Activated CD4-positive, CD25-positive, alpha-beta regulatory T cell treated with anti-CD3 and anti-CD28 coated beads, Interleukin-2, amount 50 U/mL, for 16 hours (primary cell): Measurements from ENCODE around the gene TBL1XR1.
"Not testable (repeated sequence)": the region's sequence is repeated elsewhere in the genome, so short reads cannot be mapped to it uniquely, and the experiment has no call there.

Source experiments
- DNase-seq: peaks from one replicate; pipeline ENCODE4 v3.0.0-alpha.2; 2020; ENCODE audit warnings: low read depth, low spot score

Gene TBL1XR1

DNA sequence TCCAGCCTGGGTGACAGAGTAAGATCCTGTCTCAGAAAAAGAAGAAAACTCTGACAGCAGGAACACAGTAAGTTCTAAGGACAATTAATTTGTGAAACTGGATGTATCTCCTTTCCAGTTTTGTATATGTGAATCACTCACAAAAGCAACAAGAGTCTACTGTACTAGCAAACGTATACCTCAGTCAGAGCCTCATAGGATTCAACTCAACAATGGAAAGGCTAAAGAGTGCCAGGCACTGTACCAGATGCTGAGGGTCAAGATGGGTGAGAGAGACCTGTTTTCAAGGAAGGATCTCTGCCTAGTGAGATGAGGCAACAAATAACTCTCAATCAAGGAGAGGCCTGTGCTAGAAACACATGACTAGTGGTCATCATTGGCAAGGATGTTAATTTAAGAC is 14.9 kb downstream of the TBL1XR1 start:
- no peak for DNase-seq

DNA sequence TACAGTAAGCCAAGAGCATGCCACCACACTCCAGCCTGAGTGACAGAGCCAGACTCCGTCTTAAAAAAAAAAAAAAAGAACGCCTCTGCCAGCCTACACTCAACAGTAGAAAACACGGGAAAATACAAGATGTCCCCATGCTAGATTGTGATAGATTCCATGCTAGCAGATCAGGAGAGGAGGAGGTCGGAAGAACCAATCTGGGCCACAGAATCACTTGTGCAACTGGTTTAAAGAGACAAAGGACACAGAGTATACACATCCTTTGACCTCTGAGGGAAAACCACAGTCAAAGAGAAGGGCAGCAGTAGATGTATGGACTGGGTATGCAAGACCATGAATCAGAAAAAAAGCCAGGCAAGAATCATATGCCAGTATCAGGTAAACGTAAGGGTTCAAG is 15.9 kb downstream of the TBL1XR1 start:
- DNase-seq, result no peak

DNA sequence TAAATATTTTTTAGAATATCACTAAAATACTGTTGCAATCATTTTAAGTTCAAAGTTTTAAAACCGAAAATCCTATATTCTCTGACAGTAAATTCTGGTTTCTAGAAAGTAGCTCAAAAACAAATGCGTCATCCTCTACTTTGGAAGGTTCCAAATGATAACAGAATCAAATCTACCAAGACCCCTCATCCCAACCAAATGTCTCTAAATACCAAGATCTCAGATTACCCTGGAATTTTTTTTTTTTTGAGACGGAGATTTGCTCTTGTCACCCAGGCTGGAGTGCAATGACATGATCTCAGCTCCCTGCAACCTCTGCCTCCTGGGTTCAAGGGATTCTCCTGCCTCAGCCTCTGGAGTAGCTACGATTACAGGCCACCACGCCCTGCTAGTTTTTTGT is 16.8 kb downstream of the TBL1XR1 start:
- DNase-seq, result no peak

DNA sequence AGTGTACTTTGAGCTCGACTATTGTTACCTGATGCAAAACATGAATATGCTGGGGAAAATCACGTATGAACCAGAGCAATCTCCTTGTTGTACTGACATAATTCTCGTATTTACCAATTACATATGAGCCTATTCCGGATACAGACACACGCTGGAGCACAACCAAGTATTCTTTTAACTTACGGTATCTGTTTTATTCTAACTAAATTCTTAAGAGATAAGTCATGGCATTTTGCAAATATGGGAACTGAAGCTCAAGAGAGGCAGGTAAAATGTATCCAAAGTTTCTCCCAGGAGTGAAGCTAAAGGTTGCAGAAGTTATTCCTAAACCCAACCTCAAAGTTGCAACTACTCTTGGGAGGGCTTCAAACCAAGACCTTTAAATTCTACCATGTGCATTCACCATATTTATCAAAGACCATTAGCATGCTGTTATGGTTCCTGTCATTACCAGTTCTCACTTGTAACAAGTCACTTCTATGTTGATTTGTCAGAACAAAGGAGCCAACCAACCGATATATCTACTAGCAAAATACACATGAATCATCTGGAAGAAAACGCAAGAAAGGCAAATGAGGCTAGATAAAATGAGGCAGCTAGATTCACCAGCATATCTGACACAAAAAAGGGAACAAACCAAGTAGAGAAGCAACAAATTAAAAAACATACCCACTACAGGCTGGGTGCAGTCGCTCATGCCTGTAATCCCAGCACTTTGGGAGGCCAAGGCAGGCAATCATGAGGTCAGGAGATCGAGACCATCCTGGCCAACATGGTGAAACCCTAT is 17.8 kb downstream of the TBL1XR1 start:
- no peak for DNase-seq

DNA sequence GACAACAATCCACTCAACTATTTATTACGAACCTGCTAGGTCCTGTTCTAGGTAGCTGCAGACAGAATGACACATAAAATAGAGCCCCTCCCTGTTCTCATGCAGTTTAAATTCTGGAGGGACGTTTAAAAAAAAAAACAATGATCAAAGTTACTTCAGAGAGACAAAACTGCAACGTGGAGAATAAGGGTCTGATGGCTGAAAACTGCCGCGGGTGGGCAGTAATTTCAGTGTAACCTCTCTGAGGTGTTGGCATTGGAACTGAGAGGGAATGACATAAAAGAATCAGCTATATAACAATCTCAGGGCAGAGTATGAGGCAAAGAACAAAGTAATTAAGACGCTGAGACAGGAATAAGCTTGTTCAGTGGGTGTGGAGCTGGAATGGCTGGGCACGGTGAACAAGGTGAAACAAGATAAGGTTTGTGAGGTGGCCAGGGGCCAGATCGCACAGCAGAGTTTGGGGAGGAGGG is 19.5 kb downstream of the TBL1XR1 start:
- no peak for DNase-seq

DNA sequence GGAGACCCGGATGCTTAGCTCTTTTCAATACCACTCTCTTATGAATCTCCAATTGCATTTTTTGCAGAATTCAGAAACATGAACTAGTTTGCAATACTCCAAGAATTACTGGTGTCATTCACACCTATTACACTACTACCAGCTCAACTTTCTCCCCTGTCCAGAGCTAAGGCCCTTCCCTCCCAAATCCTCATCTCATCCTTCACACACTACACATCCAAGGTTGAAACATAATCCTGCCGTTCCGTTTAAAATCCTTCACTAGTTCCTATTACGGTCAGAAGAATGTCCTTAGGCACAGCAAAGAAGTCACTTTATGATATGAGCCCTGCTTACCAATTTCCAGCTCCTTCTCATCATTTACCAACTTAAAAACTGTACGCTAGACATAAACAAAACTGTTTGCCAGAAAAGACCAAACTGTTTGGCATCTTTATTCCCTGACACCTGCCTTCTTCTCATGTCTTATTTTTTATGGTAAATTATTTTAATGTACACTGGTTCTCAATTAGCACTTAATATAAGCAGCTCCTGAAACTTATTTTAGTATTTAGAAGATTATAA is 22.6 kb downstream of the TBL1XR1 start:
- DNase-seq, result no peak

DNA sequence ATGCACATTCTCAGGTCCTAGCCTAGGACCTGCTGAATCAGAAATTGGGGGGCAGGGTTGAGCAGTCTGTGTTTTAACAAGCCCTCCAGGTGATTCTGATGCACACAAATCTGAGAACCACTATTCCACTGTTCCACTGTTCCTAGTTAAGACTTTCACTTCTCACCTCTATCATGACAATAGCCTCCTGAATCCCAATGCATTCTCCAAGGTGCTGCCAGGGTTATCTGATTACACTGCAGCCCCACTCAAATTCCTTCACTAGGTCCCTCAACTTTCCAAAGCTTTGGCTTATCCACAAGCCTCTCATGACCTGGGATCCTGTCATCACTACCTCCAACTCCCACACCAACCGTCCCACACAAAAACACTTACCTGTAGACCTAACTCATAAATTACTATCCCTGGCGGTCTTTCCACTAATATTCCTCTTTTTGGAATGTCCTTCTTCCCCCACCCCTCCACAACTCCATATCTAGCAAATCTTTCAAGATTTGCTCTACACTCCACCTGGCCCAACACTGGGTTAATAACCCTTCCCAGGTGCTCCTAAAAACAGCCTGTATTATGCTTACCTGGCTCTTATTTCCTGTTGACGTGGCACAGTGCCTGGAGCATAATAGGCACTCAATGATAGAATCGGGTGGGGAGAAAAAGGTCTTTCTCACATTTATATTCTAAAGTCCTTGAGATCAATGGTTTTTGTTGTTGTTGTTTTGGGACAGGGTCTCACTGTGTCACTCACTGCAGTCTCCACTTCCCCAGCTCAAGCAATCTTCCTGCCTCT is 27.2 kb downstream of the TBL1XR1 start:
- no peak for DNase-seq

DNA sequence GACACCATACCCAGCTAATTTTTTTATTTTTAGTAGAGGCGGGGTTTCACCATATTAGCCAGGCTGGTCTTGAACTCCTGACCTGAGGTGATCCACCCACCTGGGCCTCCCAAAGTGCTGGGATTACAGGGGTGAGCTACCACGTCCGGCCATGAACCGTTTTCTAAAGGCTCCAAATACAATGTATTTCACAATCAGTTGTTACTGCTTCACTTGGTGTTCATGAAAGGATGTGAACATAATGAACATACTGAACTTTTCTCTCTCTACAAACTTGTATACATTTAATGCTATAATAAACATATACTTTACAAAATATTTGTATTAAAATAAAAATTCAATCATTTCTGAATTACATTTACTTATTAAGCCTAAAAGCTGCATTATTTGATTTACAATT is 28.9 kb downstream of the TBL1XR1 start:
- no peak for DNase-seq

DNA sequence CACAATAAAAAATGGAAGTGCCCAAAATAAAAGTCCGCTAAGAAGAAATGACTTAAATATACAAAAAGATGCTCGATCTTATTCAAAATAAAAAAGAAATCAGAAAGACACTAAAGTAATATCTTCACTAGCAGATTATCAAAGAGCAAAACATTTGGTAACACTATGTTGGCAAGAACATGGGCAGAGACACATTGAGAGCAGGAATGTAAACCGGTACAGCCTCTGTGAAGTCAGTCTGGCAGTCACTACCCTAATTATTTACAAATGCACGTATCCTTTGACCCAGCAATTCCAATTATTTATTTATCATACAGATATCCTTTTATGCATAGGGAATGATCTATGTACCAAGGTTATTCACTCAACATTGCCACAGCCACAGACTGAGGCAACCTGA is 34.5 kb downstream of the TBL1XR1 start:
- no peak for DNase-seq

DNA sequence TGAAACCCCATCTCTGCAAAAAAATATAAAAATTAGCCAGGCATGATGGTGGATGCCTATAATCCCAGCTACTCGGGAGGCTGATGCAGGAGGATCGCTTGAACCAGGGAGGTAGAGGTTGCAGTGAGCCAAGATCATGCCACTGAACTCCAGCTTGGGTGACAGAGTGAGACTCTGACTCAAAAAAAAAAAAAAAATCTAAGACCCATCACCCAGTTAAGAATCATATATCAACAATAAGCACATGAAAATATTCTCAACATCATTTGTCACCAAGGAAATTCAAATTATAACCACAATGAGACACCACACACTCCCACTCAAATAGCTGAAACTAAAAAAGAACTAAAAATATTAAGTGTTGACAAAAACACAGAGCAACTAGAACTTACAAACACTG is 35.7 kb downstream of the TBL1XR1 start:
- DNase-seq, result not testable (repeated sequence)

DNA sequence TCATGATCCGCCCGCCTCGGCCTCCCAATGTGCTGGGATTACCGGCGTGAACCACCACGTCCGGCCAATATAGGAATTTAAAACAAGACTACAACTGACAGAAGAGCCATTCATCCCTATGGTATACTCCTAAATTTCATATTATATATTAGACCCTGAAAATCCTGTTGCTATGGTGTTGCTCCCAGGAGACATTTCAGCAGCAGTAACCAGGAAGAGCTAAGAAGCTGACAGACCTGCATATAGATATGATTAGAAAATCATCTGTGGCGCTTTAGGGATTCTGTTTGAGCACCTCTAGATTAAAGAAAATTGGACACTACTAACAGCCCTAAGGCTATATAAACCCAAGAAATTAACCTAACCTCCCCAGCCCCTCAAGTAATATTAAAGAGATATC is 38.8 kb downstream of the TBL1XR1 start:
- no peak for DNase-seq

DNA sequence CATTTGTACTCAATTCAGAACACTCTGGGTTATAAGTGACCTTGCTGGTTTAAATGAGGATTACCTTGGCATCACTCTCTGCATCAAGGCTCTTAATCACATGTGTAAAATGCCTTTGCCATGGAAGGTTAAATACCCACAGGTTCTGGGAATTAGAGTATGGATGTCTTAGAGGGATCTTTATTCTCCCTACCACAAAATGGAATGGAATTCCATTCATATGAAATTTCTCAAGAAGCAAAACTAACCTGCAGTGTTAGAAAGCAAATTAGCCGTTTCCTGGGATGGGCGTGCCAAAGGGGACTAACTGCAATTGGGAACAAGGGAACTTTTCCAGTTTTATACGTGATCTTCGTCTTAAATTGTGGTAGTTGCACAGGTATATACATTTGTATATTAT is 39.8 kb downstream of the TBL1XR1 start:
- DNase-seq, result no peak

DNA sequence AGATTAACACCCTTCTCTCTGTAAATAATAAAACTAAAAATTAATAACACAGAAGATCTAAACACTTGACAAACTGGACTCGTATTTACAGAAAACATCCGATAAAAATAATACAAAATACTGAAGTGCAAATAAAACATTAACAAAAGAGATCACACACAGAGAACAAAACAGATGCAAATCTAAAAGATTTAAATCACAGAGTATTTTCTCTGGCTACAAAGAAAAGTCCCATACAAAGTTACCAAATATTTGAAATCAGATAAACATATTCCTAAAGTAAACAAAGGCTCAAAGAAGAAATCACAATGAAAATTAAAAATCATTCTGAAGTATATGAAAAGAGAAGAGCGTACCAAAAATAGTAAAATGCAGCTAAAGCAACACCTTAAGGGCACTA is 42.5 kb downstream of the TBL1XR1 start:
- no peak for DNase-seq

DNA sequence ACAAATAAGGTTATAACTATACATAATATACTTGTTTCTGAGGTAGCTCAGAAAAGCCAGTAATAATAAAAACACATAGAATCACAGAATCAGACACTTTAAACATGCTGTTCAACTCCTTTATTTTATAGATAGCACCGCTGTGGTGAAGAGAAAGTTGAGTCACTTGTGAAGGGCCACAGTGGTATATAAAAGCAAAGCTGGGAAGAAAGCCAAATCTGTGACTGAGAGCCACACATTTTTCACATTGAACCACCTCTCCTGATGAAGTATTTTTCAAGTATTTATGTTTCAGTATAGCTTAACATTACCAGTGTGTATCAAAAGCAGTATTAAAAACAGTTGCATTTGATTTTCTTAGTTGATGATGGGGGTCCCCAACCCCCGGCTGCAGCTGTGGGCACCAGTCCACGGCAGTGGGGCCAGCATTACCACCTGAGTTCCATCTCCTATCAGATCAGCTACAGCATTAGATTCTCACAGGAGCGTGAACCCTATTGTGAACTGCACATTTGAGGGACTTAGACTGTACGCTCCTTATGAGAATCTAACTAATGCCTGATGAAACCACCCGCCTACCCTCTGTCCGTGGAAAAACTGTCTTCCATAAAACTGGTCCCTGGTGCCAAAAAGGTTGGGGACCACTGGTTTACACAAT is 46.2 kb downstream of the TBL1XR1 start:
- DNase-seq, result no peak

DNA sequence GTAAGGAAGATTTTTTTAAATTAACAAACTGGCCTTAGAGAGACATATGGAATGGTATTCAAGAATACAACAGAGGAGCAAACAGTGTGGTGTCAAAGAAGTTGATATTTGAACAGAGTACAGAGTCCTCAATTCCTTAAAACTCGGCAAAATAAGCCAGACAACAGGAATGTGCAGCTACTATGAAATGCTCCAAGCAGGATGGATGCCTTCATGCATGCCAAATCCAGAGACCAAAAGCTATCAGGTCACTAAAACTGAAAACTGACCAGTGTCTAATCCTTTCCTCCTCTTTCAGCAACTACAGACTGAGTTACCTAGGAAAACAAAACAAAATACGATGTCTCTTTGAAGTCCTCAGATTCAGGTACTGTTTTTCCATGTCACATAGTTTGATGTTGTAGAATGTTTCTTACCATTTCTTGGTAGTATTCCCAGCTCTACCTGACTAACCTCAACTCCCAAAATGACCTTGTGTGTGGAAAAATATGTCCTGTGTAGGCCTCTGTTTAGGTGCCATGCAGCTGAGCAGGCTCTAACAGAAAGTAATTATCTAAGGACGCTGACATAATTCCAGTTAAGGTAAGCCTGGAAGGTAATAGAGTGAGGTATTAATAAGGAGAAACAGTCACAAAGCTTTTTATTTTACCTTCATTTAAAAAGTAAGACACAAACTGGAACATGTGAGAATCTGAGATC is 46.9 kb downstream of the TBL1XR1 start:
- DNase-seq, result no peak

DNA sequence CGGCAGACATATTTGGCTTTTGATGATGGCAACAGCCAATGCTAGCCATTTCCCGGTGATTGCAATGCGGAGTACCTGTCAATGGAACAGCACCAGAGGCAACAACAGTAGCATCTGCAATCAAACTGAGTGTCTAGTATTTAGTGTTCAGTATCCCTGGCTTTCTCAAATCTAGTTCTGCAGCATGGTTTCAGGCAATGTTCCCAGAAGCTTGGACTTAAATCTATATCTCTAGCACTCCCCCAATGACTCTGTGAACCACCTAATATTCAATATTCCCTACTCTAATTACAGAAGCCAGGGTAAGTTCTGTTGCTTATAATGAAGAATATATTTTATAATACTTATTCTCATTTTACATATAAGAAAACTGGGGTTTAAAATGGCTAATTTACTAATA is 48.2 kb downstream of the TBL1XR1 start:
- no peak for DNase-seq

DNA sequence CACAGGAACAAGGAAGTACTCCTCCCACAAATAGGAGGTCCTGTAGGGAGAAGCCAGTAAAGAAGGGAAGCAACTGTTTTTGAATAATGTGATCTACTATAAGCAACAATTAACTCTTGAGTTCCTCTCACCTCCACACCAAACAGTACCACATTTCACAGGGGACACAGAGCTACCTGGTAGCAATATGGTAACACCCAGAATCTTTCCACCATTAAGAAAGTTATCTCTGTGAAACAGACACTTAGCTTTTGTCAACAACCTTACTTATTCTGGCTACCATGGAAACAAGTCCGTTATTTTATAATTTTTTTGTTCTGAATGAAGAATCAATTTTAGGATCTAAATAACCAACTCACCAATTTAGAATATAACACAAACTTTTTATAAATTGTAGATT is 49.5 kb downstream of the TBL1XR1 start:
- no peak for DNase-seq

DNA sequence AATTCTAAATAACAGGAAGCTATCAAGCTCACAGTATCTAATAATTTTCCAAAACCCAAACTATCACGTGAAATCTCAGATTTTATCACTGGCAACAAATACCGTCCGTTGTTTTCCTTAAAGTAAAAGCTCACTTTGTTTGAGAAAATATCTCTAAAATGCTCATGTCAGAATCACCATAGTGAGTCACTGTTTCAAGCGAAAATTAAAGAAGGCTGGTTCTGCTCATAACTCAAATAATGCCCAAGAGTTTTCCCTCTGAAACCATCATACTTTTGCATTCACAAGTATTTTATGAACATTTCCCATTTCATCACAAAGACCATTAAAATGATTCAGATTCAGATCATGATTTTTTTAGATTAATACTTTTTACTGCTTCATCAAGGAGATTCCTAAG is 50.6 kb downstream of the TBL1XR1 start:
- DNase-seq, result no peak

DNA sequence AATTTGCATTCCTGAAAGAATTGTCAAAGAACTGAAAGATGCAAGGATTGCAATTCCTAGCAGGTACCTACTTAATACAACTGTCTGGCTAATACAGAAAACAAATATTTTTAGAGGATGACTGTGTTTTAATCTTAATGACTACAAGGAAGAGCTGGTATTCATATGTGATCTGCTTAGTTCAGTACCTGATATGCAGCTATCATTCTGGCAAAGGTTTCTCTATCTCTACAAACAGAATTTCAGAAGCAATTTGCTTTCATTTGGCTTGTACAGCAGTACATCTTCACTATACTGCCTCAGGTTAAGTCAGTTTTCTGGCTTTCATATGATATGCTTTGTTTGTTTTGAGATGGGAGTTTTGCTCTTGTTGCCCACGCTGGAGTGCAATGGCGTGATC is 51.3 kb downstream of the TBL1XR1 start:
- DNase-seq, result no peak

DNA sequence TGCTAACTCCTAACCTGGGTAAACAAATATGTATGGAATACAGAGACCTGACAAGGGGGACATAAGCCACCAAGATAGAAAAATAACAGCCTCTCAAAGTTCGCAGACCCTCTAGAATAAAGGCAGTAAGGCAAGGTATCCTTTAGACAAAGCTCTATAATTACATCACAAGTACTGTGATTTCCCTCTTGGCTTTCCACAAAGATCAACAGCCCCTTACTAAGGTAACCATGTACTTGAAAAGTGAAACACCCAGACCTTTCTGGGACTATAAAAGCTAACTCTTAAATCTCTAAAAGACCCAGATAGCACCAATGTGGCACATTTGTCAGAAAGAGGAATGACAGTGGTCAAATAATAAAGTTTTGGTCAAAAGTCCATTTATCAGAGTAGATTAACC is 51.9 kb downstream of the TBL1XR1 start:
- DNase-seq, result no peak

DNA sequence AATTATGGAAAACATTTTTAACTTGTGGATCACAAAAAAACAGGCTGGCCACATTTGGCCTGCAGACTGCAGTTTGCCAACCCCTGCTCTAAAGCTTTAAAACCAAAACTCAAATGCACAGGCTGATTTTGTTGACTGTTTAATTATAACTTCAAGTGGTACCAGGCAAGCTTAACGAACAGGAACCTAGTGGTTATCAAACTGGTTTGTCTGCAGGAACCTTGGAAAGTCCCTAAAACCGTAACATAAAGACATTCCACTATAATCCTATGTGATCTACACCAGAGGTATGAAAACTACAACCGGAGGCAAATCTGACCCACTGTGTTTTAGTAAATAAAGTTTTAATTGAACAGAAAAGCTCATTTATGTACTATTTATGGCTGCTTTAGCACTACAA is 52.4 kb downstream of the TBL1XR1 start:
- DNase-seq, result no peak
